AG09319 (cell line): ENCODE measurements around the gene ENC1.
A peak's percentile ranks its signal among the peaks of the same experiment; 100 is the strongest.
"Not testable (repeated sequence)": the region's sequence is repeated elsewhere in the genome, so short reads cannot be mapped to it uniquely, and the experiment has no call there.

Experiments
- DNase-seq: peaks from one replicate; pipeline ENCODE4 v3.0.0-alpha.2; 2010; ENCODE audit warnings: low read depth; ENCODE audit errors: extremely low read depth
- TF ChIP-seq, protein P1 (sequence below): IDR thresholded peaks from 2 replicates; pipeline ENCODE4 v1.5.1; 2011; ENCODE audit warnings: low read depth, mild to moderate bottlenecking, inconsistent platforms, low read length, moderate library complexity

The ENC1 gene

GRCh38 chr5:74640450-74640953, at the start of gene ENC1:
Gene ENC1 (minus strand): TSS chr5:74640728. CDS start chr5:74636485, 4,243 bp downstream.
- DNase-seq = no peak
- TF ChIP-seq, protein P1, sequence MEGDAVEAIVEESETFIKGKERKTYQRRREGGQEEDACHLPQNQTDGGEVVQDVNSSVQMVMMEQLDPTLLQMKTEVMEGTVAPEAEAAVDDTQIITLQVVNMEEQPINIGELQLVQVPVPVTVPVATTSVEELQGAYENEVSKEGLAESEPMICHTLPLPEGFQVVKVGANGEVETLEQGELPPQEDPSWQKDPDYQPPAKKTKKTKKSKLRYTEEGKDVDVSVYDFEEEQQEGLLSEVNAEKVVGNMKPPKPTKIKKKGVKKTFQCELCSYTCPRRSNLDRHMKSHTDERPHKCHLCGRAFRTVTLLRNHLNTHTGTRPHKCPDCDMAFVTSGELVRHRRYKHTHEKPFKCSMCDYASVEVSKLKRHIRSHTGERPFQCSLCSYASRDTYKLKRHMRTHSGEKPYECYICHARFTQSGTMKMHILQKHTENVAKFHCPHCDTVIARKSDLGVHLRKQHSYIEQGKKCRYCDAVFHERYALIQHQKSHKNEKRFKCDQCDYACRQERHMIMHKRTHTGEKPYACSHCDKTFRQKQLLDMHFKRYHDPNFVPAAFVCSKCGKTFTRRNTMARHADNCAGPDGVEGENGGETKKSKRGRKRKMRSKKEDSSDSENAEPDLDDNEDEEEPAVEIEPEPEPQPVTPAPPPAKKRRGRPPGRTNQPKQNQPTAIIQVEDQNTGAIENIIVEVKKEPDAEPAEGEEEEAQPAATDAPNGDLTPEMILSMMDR = peak; percentile 40

DNA sequence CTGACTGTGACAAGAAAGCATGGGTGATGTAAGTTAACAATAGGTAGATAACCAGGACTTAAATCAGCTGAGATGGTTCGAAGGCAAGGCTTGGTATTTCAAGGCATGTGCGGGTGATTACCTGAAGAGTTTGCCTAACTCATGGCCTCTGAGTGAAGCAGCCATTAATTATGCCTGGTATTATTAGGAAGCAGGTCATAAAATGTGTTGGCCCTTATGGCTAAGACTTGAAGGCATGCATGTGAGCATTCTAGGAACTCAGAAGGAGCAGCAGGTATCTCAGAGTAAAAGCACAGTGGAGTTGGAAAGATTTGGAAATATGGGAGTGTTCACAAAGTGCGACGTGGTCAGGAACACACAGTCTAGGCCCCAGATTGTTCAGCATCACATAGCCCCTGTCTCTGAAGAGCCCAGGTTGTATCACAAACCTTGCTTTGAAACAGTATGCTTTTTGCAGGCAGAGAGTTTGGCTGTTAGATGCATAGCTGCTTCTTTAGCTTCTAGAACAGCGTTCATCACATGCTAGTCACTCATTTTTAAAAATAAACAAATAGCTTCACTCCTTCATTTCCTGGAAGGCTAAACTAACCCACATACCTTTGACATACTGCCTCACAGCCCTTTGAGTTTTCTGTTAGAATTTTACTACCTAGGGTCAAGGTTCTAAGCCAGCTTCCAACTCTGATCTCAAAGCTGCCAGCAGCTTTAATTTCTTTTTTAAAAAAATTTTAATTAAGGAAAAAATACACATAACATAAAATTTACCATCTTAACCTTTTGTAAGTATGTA, 46.6 kb upstream of the ENC1 start:
- DNase-seq = no peak
- TF ChIP-seq, protein P1 = no peak

- DNase-seq = no peak
- TF ChIP-seq, protein P1 = no peak
These were observed 45.6 kb upstream of the ENC1 start for GRCh38 chr5:74685979-74686631.

DNA sequence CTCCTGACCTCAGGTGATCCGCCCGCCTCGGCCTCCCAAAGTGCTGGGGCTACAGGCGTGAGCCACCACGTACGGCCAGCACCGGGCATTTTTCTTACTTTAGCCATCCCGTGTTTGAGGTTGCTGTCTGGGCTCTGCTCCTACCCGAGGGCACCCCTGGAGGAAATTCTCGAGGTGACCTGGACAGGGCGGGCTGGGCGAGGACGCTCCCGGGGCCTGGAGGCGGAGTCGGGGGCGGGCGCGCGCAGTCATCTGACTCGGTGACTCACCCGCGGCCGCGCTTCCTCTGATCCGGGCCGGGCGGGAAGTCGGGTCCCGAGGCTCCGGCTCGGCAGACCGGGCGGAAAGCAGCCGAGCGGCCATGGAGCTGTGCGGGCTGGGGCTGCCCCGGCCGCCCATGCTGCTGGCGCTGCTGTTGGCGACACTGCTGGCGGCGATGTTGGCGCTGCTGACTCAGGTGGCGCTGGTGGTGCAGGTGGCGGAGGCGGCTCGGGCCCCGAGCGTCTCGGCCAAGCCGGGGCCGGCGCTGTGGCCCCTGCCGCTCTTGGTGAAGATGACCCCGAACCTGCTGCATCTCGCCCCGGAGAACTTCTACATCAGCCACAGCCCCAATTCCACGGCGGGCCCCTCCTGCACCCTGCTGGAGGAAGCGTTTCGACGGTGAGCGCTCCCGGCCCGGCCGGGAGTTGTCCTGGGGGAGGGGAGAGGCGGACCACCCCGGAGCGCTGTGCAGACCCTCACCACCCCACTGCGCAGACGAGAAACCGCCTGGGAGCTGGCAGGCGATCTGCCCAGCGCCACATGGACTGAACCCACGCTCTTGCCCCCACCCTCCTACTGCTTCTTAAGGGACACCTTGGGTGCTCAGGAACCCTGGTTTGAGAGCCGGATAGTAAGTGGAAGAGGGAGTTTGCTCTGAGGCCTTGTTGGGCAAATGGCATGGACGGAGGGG, 44.6 kb upstream of the ENC1 start, which contains the start of gene HEXB:
HEXB (plus strand) TSS at position 334 of the 952 bp plus-strand sequence; CDS start at position 362, 28 bp downstream.
- TF ChIP-seq, protein P1 = no peak
- peak; percentile 42 for DNase-seq

GRCh38 chr5:74679966-74680365, 39.4 kb upstream of the ENC1 start:
- TF ChIP-seq, protein P1 = no peak
- DNase-seq = no peak

GRCh38 chr5:74679300-74679699, 38.8 kb upstream of the ENC1 start:
- not testable (repeated sequence) for DNase-seq

DNA sequence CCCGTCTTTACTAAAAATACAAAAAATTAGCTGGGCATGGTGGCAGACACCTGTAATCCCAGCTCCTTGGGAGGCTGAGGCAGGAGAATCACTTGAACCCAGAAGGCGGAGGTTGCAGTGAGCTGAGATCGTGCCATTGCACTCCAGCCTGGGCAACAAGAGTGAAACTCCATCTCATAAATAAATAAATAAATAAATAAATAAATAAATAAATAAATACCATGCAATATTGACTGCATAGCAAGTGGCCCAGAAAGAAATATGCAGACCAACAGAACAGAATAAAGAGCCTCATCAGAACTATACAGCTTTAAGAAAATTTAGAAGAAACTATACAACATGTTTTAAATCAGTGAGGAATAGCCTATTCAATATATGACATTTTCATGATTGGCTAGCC, 37.6 kb upstream of the ENC1 start:
- DNase-seq = not testable (repeated sequence)

- not testable (repeated sequence) for DNase-seq
These were observed 35.9 kb upstream of the ENC1 start for GRCh38 chr5:74676466-74676865.
